ENCODE data around the gene PRSS2.

DNA sequence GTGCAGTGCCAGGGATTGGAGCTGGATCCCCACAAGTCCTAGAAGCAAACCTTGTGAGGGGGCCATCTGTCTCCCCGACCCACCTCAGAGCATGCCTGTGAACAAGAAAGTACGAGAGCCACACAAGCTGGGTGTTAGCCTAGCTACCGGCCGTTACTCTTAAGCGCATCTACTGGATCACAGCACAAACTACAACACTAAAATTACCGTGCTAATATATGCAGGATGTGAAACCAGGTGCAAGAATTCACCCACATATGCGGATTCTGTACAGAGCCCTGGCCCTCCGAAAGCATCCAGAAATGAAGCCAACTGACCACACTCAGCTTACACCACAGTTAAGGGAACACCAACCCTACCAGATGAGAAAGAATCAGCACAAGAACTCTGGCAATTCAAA is 37.5 kb upstream of the PRSS2 start:
- no peak for TF ChIP-seq EZH2phosphoT487 (IDR thresholded peaks at IDR 0.05; ENCODE audit: borderline replicate concordance, low read depth)
- no peak for TF ChIP-seq TAF1 (IDR thresholded peaks at IDR 0.05; ENCODE audit: borderline replicate concordance, low read depth, low read length)
- TF ChIP-seq, protein P1, sequence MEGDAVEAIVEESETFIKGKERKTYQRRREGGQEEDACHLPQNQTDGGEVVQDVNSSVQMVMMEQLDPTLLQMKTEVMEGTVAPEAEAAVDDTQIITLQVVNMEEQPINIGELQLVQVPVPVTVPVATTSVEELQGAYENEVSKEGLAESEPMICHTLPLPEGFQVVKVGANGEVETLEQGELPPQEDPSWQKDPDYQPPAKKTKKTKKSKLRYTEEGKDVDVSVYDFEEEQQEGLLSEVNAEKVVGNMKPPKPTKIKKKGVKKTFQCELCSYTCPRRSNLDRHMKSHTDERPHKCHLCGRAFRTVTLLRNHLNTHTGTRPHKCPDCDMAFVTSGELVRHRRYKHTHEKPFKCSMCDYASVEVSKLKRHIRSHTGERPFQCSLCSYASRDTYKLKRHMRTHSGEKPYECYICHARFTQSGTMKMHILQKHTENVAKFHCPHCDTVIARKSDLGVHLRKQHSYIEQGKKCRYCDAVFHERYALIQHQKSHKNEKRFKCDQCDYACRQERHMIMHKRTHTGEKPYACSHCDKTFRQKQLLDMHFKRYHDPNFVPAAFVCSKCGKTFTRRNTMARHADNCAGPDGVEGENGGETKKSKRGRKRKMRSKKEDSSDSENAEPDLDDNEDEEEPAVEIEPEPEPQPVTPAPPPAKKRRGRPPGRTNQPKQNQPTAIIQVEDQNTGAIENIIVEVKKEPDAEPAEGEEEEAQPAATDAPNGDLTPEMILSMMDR (IDR thresholded peaks at IDR 0.05) = no peak
- no peak for TF ChIP-seq NFIC (IDR thresholded peaks at IDR 0.05; ENCODE audit: borderline replicate concordance)
- TF ChIP-seq, protein P2, sequence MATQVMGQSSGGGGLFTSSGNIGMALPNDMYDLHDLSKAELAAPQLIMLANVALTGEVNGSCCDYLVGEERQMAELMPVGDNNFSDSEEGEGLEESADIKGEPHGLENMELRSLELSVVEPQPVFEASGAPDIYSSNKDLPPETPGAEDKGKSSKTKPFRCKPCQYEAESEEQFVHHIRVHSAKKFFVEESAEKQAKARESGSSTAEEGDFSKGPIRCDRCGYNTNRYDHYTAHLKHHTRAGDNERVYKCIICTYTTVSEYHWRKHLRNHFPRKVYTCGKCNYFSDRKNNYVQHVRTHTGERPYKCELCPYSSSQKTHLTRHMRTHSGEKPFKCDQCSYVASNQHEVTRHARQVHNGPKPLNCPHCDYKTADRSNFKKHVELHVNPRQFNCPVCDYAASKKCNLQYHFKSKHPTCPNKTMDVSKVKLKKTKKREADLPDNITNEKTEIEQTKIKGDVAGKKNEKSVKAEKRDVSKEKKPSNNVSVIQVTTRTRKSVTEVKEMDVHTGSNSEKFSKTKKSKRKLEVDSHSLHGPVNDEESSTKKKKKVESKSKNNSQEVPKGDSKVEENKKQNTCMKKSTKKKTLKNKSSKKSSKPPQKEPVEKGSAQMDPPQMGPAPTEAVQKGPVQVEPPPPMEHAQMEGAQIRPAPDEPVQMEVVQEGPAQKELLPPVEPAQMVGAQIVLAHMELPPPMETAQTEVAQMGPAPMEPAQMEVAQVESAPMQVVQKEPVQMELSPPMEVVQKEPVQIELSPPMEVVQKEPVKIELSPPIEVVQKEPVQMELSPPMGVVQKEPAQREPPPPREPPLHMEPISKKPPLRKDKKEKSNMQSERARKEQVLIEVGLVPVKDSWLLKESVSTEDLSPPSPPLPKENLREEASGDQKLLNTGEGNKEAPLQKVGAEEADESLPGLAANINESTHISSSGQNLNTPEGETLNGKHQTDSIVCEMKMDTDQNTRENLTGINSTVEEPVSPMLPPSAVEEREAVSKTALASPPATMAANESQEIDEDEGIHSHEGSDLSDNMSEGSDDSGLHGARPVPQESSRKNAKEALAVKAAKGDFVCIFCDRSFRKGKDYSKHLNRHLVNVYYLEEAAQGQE (IDR thresholded peaks at IDR 0.05; ENCODE audit: low read depth, low read length) = no peak
- TF ChIP-seq CHD2 (IDR thresholded peaks at IDR 0.05; ENCODE audit: low read length, partially characterized antibody) = no peak
- no peak for TF ChIP-seq EP300 (IDR thresholded peaks at IDR 0.05; ENCODE audit: borderline replicate concordance in 1 of 2, low read depth in 1 of 2, low read length in 1 of 2)
- TF ChIP-seq RFX5 (IDR thresholded peaks at IDR 0.05; ENCODE audit: low read length) = no peak
- TF ChIP-seq POLR2AphosphoS5 (IDR thresholded peaks at IDR 0.05; ENCODE audit: low read depth, low read length) = no peak
- TF ChIP-seq TCF12 (IDR thresholded peaks at IDR 0.05) = no peak
- TF ChIP-seq JUND (IDR thresholded peaks at IDR 0.05) = no peak
